ENCODE data around the gene PCLAF.
"Not testable (repeated sequence)": the region's sequence is repeated elsewhere in the genome, so short reads cannot be mapped to it uniquely, and the experiment has no call there.

The PCLAF gene

GRCh38 chr15:64422697-64423096, 41.5 kb upstream of the PCLAF start:
- TF ChIP-seq, protein P1, sequence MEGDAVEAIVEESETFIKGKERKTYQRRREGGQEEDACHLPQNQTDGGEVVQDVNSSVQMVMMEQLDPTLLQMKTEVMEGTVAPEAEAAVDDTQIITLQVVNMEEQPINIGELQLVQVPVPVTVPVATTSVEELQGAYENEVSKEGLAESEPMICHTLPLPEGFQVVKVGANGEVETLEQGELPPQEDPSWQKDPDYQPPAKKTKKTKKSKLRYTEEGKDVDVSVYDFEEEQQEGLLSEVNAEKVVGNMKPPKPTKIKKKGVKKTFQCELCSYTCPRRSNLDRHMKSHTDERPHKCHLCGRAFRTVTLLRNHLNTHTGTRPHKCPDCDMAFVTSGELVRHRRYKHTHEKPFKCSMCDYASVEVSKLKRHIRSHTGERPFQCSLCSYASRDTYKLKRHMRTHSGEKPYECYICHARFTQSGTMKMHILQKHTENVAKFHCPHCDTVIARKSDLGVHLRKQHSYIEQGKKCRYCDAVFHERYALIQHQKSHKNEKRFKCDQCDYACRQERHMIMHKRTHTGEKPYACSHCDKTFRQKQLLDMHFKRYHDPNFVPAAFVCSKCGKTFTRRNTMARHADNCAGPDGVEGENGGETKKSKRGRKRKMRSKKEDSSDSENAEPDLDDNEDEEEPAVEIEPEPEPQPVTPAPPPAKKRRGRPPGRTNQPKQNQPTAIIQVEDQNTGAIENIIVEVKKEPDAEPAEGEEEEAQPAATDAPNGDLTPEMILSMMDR (IDR thresholded peaks at IDR 0.05; ENCODE audit: insufficient read depth, missing control alignments): no peak
- no peak for FAIRE-seq

DNA sequence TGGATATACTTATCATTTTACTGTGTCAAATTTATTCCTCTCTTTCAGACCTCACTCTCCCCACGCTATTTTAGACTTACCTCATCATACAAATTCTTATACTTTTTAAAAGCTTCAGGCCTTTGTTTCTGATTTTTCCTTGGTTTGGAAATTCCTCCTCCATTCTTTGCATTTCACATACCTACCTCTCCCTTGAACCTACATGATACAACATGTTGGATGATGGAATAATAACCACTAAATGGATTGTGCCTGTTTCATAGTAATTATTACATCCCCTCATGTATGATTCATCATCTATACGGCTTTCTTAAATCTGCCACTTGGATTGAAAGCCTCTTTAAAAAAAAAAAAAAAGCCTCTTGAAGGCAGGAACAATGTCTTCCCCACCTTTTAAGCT, 31.0 kb upstream of the PCLAF start:
- no peak for DNase-seq (ENCODE audit: insufficient read length, low spot score)
- FAIRE-seq: no peak
- TF ChIP-seq, protein P1 (IDR thresholded peaks at IDR 0.05; ENCODE audit: insufficient read depth, missing control alignments): no peak

More at GRCh38 chr15:64422697-64423096, 41.5 kb upstream of the PCLAF start:
- no peak for DNase-seq (ENCODE audit: insufficient read length, low spot score)

DNA sequence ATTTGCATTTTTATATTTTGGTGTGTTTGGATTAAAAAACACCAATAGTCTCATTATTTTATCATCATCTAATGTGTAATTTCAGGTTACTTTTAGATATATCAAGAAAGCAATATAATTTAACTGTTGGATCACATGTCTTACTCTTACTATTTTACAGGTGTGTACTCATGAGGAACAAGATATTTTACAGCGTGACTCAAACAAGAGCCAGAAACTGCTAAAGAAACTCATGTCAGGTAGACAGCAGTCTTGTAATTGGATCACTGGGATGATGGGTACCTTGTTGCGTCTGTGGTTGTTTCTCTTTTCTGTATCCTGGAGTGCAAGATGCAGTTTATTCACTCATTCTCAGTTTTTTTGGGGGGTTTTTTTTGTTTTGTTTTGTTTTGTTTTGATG, 19.3 kb upstream of the PCLAF start:
- TF ChIP-seq, protein P1 (IDR thresholded peaks at IDR 0.05; ENCODE audit: insufficient read depth, missing control alignments): no peak
- FAIRE-seq (no peak), DNase-seq (ENCODE audit: insufficient read length, low spot score) (no peak)

DNA sequence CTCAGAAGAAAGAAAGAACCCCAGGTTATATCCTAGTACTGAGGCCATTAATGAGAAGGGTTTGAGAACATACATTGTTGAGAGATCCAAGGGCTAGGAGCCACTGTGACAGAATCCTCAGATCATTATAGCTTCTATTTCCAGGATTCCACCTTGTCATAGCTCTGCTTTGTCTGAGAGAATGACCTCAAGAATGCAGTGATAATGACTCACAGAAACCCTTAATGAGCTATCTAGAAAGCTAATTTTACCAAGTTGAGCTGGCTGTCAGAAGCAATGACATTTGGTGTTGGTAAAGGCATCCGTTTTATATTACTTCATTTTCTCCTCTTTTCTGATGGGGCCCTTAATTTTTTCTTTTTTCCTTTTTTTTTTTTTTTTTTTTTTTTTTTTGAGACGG, 17.3 kb upstream of the PCLAF start:
- FAIRE-seq (no peak), DNase-seq (ENCODE audit: insufficient read length, low spot score) (no peak)
- TF ChIP-seq, protein P1 (IDR thresholded peaks at IDR 0.05; ENCODE audit: insufficient read depth, missing control alignments): no peak

DNA sequence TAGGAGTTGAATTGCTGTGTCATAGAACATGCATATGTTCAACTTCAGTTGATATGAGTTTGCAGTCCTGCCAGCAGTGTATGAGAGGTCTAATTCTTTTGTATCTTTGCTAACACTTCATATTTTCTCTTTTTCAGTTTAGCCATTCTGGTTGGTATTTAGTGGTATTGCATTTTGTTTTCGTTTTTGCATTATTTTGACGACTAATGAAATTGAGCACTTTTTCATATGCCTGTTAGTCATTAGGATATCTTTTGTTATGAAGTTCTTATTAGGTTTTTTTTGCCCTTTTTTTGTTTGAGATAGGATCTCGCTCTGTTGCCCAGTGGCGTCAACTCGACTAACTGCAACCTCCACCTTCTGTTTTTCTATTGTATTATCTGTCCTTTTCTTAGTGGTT, 15.5 kb upstream of the PCLAF start:
- TF ChIP-seq, protein P1 (IDR thresholded peaks at IDR 0.05; ENCODE audit: insufficient read depth, missing control alignments): no peak
- no peak for FAIRE-seq
- DNase-seq (ENCODE audit: insufficient read length, low spot score): no peak

- not testable (repeated sequence) for FAIRE-seq; DNase-seq (ENCODE audit: insufficient read length, low spot score)
Measured at GRCh38 chr15:64392471-64392870, 11.2 kb upstream of the PCLAF start.

- DNase-seq (ENCODE audit: insufficient read length, low spot score) (no peak), FAIRE-seq (no peak)
- TF ChIP-seq, protein P1 (IDR thresholded peaks at IDR 0.05; ENCODE audit: insufficient read depth, missing control alignments): no peak
Measured at GRCh38 chr15:64389036-64389435, 7.8 kb upstream of the PCLAF start.

- no peak for FAIRE-seq
- peak; percentile 80 for DNase-seq (ENCODE audit: insufficient read length, low spot score)
- TF ChIP-seq, protein P1 (IDR thresholded peaks at IDR 0.05; ENCODE audit: insufficient read depth, missing control alignments): peak; percentile 15
Measured at GRCh38 chr15:64387562-64388168, 6.4 kb upstream of the PCLAF start, which contains the start of gene TRIP4. Gene TRIP4 (plus strand): TSS chr15:64387836. CDS start chr15:64387864, 28 bp downstream.
